Naive B cell (primary cell): ENCODE results near the gene COL23A1. TPM values are rescaled to one million over a fixed set of nuclear protein-coding genes. Genes with fewer than 3 reads are reported as not detected.

Source experiments
- ATAC-seq, 2 donors: fragments of 150-1000 bp; cut with Tn5 transposase; 2 replicates each; pipeline ENCODE4 v1.10.0; 2021; ENCODE audit warnings: low read depth in 2 of 2, mild to moderate bottlenecking in 2 of 2, moderate library complexity in 2 of 2
- DNase-seq: peaks from one replicate; pipeline ENCODE4 v3.0.0; 2022
- H3K27ac Mint-ChIP-seq, 6 donors: one replicate each; pipeline ENCODE4 v1.8.0; 2020 to 2022; ENCODE audit warnings: mild to moderate bottlenecking in 6 of 6, mixed read lengths in 6 of 6, moderate library complexity in 5 of 6, inconsistent platforms in 2 of 6
- H3K27me3 Mint-ChIP-seq, 3 donors: one replicate each; pipeline ENCODE4 v1.8.0; 2021 to 2022; ENCODE audit warnings: mixed read lengths in 3 of 3, mild to moderate bottlenecking in 1 of 3
- H3K36me3 Mint-ChIP-seq, 2 donors: one replicate each; pipeline ENCODE4 v1.8.0; 2020 to 2022; ENCODE audit warnings: mixed read lengths in 2 of 2, inconsistent platforms in 1 of 2, mild to moderate bottlenecking in 1 of 2
- H3K4me1 Mint-ChIP-seq, 3 donors: one replicate each; pipeline ENCODE4 v1.8.0; 2020 to 2022; ENCODE audit warnings: mixed read lengths in 3 of 3, inconsistent platforms in 1 of 3, mild to moderate bottlenecking in 1 of 3, moderate library complexity in 1 of 3
- H3K4me3 Mint-ChIP-seq, 8 donors: one replicate each; pipeline ENCODE4 v1.8.0; 2020 to 2022; ENCODE audit warnings: mild to moderate bottlenecking in 8 of 8, mixed read lengths in 8 of 8, moderate library complexity in 8 of 8, inconsistent platforms in 2 of 8
- H3K9me3 Mint-ChIP-seq, 7 donors: one replicate each; pipeline ENCODE4 v1.8.0; 2020 to 2022; ENCODE audit warnings: mixed read lengths in 7 of 7, mild to moderate bottlenecking in 5 of 7, inconsistent platforms in 2 of 7, moderate library complexity in 1 of 7
- polyA plus RNA-seq, 6 donors: library from polyadenylated mRNA; unstranded; fragments of 300-500 nt; fragmentation: Illumina TruSeq; gene quantifications; one replicate each; pipeline ENCODE4 v1.2.3, GENCODE V29; 2021; ENCODE audit warnings: low read depth in 6 of 6

The COL23A1 gene
- polyA plus RNA-seq, 6 donors from 2014 or later: 0.16 TPM; not detected in 5

- H3K4me1 Mint-ChIP-seq: peaks cover 0 to 5% (median 0%) of the 10 kb centered on the region in 3 donors
- H3K27me3 Mint-ChIP-seq: peaks cover 0 to 17% (median 0%) of the 10 kb centered on the region in 3 donors
- no peak for DNase-seq
- H3K27ac Mint-ChIP-seq: no peak overlapping the region
- H3K4me3 Mint-ChIP-seq: no peak overlapping the region
- no peaks in the 10 kb centered on the region for H3K9me3 Mint-ChIP-seq
- no peak for ATAC-seq
- no peaks in the 10 kb centered on the region for H3K36me3 Mint-ChIP-seq
Observed at GRCh38 chr5:178341091-178341850, 248.9 kb downstream of the COL23A1 start.

GRCh38 chr5:178340637-178341036 lies 249.6 kb downstream of the COL23A1 start:
- ATAC-seq (no peak), DNase-seq (no peak)
- no peak overlapping the region for H3K4me3 Mint-ChIP-seq
- no peaks in the 10 kb centered on the region for H3K36me3 Mint-ChIP-seq
- peaks cover 0 to 5% (median 0%) of the 10 kb centered on the region in 3 donors for H3K4me1 Mint-ChIP-seq
- H3K27ac Mint-ChIP-seq: no peak overlapping the region
- H3K9me3 Mint-ChIP-seq: no peaks in the 10 kb centered on the region
- H3K27me3 Mint-ChIP-seq: peaks cover 0 to 17% (median 0%) of the 10 kb centered on the region in 3 donors

GRCh38 chr5:178340187-178340586 lies 250.0 kb downstream of the COL23A1 start:
- Mint-ChIP-seq H3K4me3 (no peak overlapping the region), H3K4me1 (peaks cover 0 to 5% (median 0%) of the 10 kb centered on the region in 3 donors), H3K27ac (no peak overlapping the region), H3K9me3 (no peaks in the 10 kb centered on the region), H3K27me3 (peaks cover 0 to 17% (median 0%) of the 10 kb centered on the region in 3 donors), H3K36me3 (no peaks in the 10 kb centered on the region)
- DNase-seq: no peak
- no peak for ATAC-seq

DNA sequence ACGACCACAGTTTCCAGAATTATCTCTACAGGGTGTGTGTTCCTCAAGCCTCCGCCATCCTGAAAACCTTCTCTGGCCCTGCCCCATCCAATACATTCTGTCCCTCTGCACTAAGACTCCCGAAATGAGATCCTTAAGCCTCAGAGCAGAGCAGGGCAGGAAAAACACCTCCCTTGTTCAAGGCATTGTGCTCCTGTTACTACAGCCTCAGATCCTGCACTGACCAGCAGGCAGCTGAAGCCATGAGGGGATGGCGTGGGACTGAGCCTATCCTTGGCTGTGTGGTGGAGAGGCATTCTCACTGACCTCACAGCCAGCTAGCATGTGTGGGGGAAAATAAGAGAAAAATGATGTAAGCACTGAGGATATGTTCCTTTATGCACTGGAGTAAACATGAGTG lies 250.9 kb downstream of the COL23A1 start:
- no peaks in the 10 kb centered on the region for H3K9me3 Mint-ChIP-seq

GRCh38 chr5:178338750-178339144 lies 251.4 kb downstream of the COL23A1 start:
- ATAC-seq (no peak), DNase-seq (no peak)
- H3K9me3 Mint-ChIP-seq: no peaks in the 10 kb centered on the region
- H3K27ac Mint-ChIP-seq: no peak overlapping the region
- H3K27me3 Mint-ChIP-seq: peaks cover 0 to 17% (median 4%) of the 10 kb centered on the region in 3 donors
- H3K4me1 Mint-ChIP-seq: peaks cover 0 to 5% (median 0%) of the 10 kb centered on the region in 3 donors
- H3K36me3 Mint-ChIP-seq: no peaks in the 10 kb centered on the region
- no peak overlapping the region for H3K4me3 Mint-ChIP-seq

More for the DNA sequence above, 250.9 kb downstream of the COL23A1 start:
- no peak for ATAC-seq
- no peak for DNase-seq
- Mint-ChIP-seq H3K27ac (no peak overlapping the region), H3K4me3 (no peak overlapping the region), H3K27me3 (peaks cover 0 to 17% (median 1%) of the 10 kb centered on the region in 3 donors), H3K36me3 (no peaks in the 10 kb centered on the region), H3K4me1 (peaks cover 0 to 5% (median 0%) of the 10 kb centered on the region in 3 donors)

DNA sequence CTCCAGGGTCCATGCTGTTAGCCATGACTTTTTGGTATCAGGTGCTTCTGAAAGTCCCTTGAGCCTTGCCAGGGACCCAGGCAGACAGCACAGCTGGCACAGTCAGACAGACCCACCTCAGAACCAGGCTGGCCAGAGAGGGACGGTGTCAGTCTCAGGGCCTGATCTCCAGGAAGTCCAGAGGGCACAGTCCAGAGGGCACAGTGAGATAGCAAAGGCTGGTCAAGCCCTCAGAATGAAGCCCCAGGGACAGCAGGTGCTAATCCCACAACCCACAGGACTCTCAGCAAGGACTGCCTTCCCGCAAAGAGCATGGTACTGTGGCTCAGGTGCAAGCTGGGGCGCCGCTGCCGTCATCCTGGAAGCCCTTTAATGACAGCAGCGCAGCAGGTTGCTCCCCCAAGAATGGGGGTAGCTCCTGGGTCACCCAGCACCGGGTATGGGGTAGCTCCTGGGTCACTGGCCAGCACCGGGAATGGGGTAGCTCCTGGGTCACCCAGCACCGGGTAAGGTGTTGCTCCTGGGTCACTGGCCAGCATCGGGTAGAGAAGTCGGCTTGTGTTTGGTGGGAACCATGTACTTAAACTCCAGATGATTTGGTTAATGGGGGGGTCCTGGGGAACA lies 252.0 kb downstream of the COL23A1 start:
- Mint-ChIP-seq H3K4me1 (peaks cover 0 to 5% (median 0%) of the 10 kb centered on the region in 3 donors), H3K36me3 (no peaks in the 10 kb centered on the region), H3K4me3 (no peak overlapping the region), H3K9me3 (no peaks in the 10 kb centered on the region), H3K27me3 (peaks cover 0 to 17% (median 4%) of the 10 kb centered on the region in 3 donors), H3K27ac (peak overlapping the region in 1 of 6 donors; percentile 57)
- DNase-seq (no peak), ATAC-seq (no peak)

GRCh38 chr5:178337334-178337741 lies 252.9 kb downstream of the COL23A1 start:
- H3K27ac Mint-ChIP-seq: no peak overlapping the region
- DNase-seq (no peak), ATAC-seq (no peak)
- H3K36me3 Mint-ChIP-seq: no peaks in the 10 kb centered on the region
- H3K27me3 Mint-ChIP-seq: peaks cover 0 to 17% (median 4%) of the 10 kb centered on the region in 3 donors
- H3K9me3 Mint-ChIP-seq: no peaks in the 10 kb centered on the region
- H3K4me3 Mint-ChIP-seq: no peak overlapping the region
- peaks cover 0 to 5% (median 1%) of the 10 kb centered on the region in 3 donors for H3K4me1 Mint-ChIP-seq

DNA sequence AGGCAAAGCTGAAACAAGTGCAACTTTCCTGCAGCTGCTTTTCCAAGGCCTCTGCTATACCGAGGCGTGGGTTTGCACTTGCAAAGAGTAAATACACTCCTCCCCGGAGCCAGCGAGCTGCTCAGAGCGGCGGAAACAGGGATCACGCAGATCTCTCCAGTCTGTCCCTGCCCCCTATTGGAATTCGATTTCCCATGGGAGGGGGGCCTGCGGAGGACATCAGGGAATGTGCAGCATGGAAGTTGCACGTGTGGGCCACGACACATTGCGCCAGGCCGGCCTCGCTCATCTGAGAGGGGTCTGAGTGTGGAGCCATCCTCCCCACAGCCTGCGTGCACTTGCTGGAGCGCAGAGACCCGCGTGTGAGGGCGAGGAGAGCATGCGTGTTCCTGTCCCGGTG lies 253.3 kb downstream of the COL23A1 start:
- DNase-seq (no peak), ATAC-seq (no peak)
- Mint-ChIP-seq H3K27me3 (peaks cover 0 to 14% (median 4%) of the 10 kb centered on the region in 3 donors), H3K36me3 (no peaks in the 10 kb centered on the region), H3K9me3 (no peaks in the 10 kb centered on the region), H3K4me3 (no peak overlapping the region), H3K27ac (peak overlapping the region in 1 of 6 donors; percentile 56), H3K4me1 (peaks cover 0 to 3% (median 1%) of the 10 kb centered on the region in 3 donors)

GRCh38 chr5:178335302-178336030 lies 254.7 kb downstream of the COL23A1 start:
- DNase-seq (no peak), ATAC-seq (no peak)
- H3K27me3 Mint-ChIP-seq: peaks cover 0 to 9% (median 4%) of the 10 kb centered on the region in 3 donors
- no peak overlapping the region for H3K4me3 Mint-ChIP-seq
- no peaks in the 10 kb centered on the region for H3K9me3 Mint-ChIP-seq
- no peaks in the 10 kb centered on the region for H3K36me3 Mint-ChIP-seq
- H3K27ac Mint-ChIP-seq: no peak overlapping the region
- peaks cover 0 to 4% (median 0%) of the 10 kb centered on the region in 3 donors for H3K4me1 Mint-ChIP-seq

GRCh38 chr5:178334861-178335260 lies 255.3 kb downstream of the COL23A1 start:
- H3K27ac Mint-ChIP-seq: peak overlapping the region in 2 of 6 donors; percentile 79 to 88
- no peaks in the 10 kb centered on the region for H3K36me3 Mint-ChIP-seq
- ATAC-seq (no peak), DNase-seq (no peak)
- no peak overlapping the region for H3K4me3 Mint-ChIP-seq
- peaks cover 0 to 4% (median 0%) of the 10 kb centered on the region in 3 donors for H3K4me1 Mint-ChIP-seq
- no peaks in the 10 kb centered on the region for H3K9me3 Mint-ChIP-seq
- H3K27me3 Mint-ChIP-seq: peaks cover 0 to 9% (median 4%) of the 10 kb centered on the region in 3 donors

- no peak for ATAC-seq
- peaks cover 0 to 4% (median 0%) of the 10 kb centered on the region in 3 donors for H3K4me1 Mint-ChIP-seq
- H3K36me3 Mint-ChIP-seq: no peaks in the 10 kb centered on the region
- peak overlapping the region in 1 of 6 donors; percentile 3 for H3K27ac Mint-ChIP-seq
- DNase-seq: no peak
- H3K4me3 Mint-ChIP-seq: no peak overlapping the region
- no peaks in the 10 kb centered on the region for H3K9me3 Mint-ChIP-seq
- H3K27me3 Mint-ChIP-seq: peaks cover 0 to 4% (median 2%) of the 10 kb centered on the region in 3 donors
Observed at GRCh38 chr5:178333821-178334481, 256.2 kb downstream of the COL23A1 start.

DNA sequence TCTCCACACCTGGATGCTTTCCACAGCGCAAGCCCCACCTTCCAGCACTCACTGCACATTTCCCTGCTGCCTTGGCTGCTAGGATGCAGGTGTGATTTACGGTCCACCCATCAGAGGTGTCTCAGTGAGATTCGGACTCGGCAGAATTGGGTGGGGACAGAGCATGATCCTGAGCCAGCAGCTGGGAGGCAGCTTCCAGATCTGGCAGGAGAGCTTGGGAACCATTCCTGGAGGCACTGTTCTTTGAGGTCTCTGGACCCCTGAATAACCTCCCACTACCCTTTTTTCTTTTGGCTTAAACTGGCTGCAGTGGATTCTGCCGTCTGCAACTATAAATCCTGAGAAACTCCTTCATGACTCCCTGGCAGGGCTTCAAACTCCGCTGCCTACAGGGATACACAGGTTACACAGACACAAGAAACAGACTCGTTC lies 258.0 kb downstream of the COL23A1 start:
- Mint-ChIP-seq H3K9me3 (no peaks in the 10 kb centered on the region), H3K27ac (no peak overlapping the region), H3K36me3 (no peaks in the 10 kb centered on the region), H3K27me3 (peaks cover 0 to 4% (median 0%) of the 10 kb centered on the region in 3 donors), H3K4me3 (no peak overlapping the region), H3K4me1 (peaks cover 0 to 4% (median 0%) of the 10 kb centered on the region in 3 donors)
- ATAC-seq: no peak
- DNase-seq: no peak

DNA sequence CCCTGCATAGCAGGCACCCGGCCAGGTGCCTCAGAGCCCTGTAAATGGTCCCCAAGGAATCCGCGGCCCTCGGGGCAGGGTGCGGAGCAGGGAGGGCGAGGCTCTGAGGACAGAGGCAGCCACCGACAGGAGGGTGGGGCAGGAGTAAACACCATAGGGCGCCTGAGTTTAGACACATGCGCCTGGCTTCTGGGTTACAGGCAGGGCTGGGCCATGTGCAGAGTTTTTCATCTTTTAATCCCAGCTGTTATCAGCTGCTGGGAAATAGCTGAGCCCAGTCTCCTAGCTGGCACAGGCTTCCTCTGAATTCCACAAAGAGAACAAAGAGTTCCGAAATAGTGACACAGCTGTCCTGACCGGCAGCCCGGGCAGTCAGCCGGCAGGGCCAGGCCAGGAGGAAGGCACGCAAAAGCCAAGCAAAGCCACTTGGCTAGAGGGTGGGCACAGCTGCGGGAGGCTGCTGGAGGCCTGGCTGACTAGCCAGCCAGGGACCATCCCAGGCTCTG lies 258.6 kb downstream of the COL23A1 start:
- Mint-ChIP-seq H3K36me3 (no peaks in the 10 kb centered on the region), H3K4me3 (no peak overlapping the region), H3K9me3 (no peaks in the 10 kb centered on the region), H3K4me1 (peaks cover 0 to 4% (median 0%) of the 10 kb centered on the region in 3 donors), H3K27ac (peak overlapping the region in 1 of 6 donors; percentile 80), H3K27me3 (peaks cover 0 to 6% (median 0%) of the 10 kb centered on the region in 3 donors)
- DNase-seq (no peak), ATAC-seq (no peak)
